HL-60 (cell line): Measurements from ENCODE around the gene GDI2.

ENCODE experiments used
- CTCF ChIP-seq: IDR thresholded peaks from one replicate; pipeline ENCODE4 v1.5.1; 2011; ENCODE audit warnings: low read length, control low read depth, inconsistent platforms; ENCODE audit not compliant: insufficient read depth
- GABPA ChIP-seq: IDR thresholded peaks from 2 replicates; pipeline ENCODE4 v1.6.1; 2012; ENCODE audit warnings: low read depth
- POLR2AphosphoS5 ChIP-seq: IDR thresholded peaks from 2 replicates; pipeline ENCODE4 v1.6.1; 2012; ENCODE audit warnings: low read depth
- REST ChIP-seq: IDR thresholded peaks from 2 replicates; pipeline ENCODE4 v1.6.1; 2012; ENCODE audit warnings: low read depth; ENCODE audit not compliant: insufficient replicate concordance

GRCh38 chr10:5758927-5759326 is 54.3 kb downstream of the GDI2 start:
- TF ChIP-seq CTCF (no peak), POLR2AphosphoS5 (no peak), REST (no peak), GABPA (no peak)
